Stimulated activated CD8-positive, alpha-beta memory T cell treated with anti-CD3 and anti-CD28 coated beads, Interleukin-7, amount 100 ng/mL, for 1 hour (primary cell): ENCODE measurements around the gene ZPR1.
"Not testable (repeated sequence)": the region's sequence is repeated elsewhere in the genome, so short reads cannot be mapped to it uniquely, and the experiment has no call there.

Source experiments
- DNase-seq, 2 donors: peaks; one replicate each; pipeline ENCODE4 v3.0.0-alpha.2; 2020; ENCODE audit warnings: low read depth in 2 of 2

ZPR1 gene, protein sequence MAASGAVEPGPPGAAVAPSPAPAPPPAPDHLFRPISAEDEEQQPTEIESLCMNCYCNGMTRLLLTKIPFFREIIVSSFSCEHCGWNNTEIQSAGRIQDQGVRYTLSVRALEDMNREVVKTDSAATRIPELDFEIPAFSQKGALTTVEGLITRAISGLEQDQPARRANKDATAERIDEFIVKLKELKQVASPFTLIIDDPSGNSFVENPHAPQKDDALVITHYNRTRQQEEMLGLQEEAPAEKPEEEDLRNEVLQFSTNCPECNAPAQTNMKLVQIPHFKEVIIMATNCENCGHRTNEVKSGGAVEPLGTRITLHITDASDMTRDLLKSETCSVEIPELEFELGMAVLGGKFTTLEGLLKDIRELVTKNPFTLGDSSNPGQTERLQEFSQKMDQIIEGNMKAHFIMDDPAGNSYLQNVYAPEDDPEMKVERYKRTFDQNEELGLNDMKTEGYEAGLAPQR

DNA sequence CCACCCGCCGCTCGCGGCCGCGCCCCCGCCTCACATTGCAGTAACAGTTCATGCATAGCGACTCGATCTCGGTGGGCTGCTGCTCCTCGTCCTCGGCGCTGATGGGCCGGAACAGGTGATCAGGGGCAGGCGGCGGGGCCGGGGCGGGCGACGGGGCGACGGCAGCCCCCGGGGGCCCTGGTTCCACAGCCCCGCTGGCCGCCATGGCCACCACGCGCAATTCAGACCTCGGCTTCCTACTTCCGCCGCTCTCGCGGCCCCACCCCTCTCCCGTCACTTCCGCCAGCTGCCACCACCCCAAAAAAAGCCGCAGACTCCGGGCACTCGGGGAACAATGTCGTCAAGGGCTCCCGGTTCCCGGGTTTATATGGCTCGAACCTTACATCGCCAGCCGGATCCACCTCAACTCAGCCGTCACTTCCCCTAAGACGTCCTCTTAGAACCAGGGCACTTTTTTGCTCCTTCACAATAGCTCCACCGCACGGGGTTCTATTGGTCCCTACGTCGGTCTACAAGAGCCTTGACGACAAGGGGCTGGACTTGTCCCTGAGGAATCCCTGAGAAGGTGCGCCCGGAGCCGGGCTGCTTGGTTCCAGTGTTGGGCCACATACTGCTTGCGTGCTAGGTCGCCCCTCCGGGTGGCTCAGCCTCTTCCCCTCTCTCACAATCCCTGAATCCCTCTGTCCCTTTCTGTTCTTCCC lies at the start of gene ZPR1:
Gene ZPR1 (minus strand): TSS at position 238 of the 701 bp plus-strand sequence. CDS start 33 bp downstream, at position 205.
- DNase-seq: peak; percentile 72 to 74

GRCh38 chr11:116836632-116836991 lies 48.8 kb upstream of the ZPR1 start:
- no peak for DNase-seq

DNA sequence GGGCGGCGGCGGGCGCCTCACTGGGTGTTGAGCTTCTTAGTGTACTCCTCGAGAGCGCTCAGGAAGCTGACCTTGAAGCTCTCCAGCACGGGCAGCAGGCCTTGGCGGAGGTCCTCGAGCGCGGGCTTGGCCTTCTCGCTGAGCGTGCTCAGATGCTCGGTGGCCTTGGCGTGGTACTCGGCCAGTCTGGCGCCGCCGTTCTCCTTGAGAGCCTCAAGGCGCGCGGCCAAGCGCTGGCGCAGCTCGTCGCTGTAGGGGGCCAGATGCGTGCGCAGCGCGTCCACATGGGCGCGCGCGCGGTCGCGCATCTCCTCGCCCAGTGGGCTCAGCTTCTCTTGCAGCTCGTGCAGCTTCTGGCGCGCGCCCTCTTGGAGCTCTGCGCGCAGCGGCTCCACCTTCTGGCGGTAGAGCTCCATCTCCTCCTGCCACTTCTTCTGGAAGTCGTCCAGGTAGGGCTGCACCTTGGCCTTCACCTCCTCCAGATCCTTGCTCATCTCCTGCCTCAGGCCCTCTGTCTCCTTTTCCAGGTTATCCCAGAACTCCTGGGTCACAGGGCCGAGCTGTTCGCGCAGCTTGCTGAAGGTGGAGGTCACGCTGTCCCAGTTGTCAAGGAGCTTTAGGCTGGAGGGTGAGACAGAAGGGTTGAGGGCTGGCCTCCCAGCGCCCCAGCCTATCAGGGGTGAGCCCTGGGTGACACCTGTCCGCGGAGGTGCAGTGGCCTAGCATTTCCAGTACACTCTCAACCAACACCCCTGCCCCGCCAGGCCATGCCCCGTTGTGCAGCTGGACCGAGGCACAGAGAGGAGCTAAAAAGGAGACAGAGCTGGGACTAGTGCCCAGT lies 48.2 kb upstream of the ZPR1 start:
- DNase-seq: peak; percentile 53 to 55

- no peak for DNase-seq
These were observed 47.4 kb upstream of the ZPR1 start for GRCh38 chr11:116835042-116835772.

DNA sequence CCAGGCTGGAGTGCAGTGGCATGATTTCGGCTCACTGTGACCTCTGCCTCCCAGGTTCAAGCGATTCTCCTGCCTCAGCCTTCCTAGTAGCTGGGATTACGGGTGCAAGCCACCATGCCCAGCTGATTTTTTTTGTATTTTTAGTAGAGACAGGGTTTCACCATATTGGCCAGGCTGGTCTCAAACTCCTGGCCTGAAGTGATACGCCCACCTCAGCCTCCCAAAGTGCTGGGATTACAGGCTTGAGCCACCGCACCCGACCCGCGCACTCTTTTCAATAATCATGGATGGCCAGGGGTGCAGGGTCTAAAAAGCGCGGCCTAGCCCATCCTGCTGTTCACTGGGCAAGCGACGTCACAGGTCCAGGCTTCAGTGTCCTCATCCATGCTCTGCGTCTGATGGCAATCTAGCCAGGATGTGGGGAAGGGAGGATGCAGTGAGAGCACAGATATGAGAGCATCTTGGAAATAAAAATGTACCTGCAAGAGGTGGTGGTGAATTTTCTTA lies 46.8 kb upstream of the ZPR1 start:
- not testable (repeated sequence) for DNase-seq

DNA sequence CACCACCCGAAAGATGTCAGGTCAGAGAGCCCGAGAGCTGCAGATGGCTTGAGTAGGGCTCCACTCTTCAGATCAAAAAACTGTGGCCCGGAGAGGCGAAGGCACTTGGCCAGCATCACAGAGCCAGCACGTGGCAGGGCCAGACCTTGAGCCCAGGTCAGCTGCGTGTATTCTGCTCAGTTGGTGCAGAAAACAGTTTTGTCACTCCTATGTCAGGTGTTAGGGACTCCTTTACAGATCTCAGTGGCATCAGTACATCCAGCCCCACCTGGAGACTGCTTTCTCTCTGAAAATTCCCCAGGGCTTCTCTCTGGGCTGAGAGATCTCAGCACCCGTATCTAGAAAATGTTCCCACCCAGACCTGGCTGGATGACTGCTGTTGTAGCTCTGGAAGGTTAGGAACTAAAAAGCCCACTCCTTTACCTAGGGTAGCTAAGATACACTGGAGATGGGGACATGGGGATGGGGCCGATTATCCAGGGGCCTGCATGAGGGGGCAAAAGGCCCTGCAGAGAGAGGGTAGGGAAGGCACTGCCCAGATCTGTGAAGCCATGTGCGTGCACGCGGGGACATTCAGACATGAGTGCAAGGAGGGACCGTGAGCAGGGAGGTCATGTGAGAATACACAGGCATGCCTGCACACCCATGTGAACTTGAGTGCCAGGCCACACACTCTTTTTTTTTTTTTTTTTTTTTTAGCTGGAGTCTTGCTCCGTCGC lies 46.2 kb upstream of the ZPR1 start:
- no peak for DNase-seq

- DNase-seq: no peak
These were observed 45.6 kb upstream of the ZPR1 start for GRCh38 chr11:116833491-116833815.

- DNase-seq: no peak
These were observed 44.8 kb upstream of the ZPR1 start for GRCh38 chr11:116832350-116833290.

DNA sequence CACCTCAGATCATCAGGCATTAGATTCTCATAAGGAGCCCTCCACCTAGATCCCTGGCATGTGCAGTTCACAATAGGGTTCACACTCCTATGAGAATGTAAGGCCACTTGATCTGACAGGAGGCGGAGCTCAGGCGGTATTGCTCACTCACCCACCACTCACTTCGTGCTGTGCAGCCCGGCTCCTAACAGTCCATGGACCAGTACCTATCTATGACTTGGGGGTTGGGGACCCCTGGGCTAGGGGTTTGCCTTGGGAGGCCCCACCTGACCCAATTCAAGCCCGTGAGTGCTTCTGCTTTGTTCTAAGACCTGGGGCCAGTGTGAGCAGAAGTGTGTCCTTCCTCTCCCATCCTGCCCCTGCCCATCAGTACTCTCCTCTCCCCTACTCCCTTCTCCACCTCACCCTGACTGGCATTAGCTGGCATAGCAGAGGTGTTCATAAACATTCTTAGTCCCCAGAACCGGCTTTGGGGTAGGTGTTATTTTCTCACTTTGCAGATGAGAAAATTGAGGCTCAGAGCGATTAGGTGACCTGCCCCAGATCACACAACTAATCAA lies 44.0 kb upstream of the ZPR1 start:
- DNase-seq: no peak

GRCh38 chr11:116830184-116830912 lies 42.5 kb upstream of the ZPR1 start:
- DNase-seq: no peak

DNA sequence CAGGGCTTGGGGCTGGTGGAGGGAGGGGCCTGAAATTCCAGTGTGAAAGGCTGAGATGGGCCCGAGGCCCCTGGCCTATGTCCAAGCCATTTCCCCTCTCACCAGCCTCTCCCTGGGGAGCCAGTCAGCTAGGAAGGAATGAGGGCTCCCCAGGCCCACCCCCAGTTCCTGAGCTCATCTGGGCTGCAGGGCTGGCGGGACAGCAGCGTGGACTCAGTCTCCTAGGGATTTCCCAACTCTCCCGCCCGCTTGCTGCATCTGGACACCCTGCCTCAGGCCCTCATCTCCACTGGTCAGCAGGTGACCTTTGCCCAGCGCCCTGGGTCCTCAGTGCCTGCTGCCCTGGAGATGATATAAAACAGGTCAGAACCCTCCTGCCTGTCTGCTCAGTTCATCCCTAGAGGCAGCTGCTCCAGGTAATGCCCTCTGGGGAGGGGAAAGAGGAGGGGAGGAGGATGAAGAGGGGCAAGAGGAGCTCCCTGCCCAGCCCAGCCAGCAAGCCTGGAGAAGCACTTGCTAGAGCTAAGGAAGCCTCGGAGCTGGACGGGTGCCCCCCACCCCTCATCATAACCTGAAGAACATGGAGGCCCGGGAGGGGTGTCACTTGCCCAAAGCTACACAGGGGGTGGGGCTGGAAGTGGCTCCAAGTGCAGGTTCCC lies 41.8 kb upstream of the ZPR1 start, which contains the start of gene APOC3:
Gene APOC3 (plus strand): TSS at position 383 of the 659 bp plus-strand sequence. CDS start 676 bp downstream, outside the sequence.
- DNase-seq: no peak

DNA sequence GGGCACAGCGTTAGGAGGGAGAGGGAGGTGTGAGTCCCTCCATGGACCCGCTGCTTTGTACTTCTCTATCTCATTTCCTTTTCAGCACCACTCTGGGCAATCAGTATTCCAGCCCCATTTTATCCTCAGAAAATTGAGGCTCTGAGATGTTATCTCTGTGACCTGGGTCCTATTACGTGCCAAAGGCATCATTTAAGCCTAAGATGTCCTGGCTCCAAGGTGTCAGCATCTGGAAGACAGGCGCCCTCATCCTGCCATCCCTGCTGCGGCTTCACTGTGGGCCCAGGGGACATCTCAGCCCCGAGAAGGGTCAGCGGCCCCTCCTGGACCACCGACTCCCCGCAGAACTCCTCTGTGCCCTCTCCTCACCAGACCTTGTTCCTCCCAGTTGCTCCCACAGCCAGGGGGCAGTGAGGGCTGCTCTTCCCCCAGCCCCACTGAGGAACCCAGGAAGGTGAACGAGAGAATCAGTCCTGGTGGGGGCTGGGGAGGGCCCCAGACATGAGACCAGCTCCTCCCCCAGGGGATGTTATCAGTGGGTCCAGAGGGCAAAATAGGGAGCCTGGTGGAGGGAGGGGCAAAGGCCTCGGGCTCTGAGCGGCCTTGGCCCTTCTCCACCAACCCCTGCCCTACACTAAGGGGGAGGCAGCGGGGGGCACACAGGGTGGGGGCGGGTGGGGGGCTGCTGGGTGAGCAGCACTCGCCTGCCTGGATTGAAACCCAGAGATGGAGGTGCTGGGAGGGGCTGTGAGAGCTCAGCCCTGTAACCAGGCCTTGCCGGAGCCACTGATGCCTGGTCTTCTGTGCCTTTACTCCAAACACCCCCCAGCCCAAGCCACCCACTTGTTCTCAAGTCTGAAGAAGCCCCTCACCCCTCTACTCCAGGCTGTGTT lies 41.1 kb upstream of the ZPR1 start:
- no peak for DNase-seq

DNA sequence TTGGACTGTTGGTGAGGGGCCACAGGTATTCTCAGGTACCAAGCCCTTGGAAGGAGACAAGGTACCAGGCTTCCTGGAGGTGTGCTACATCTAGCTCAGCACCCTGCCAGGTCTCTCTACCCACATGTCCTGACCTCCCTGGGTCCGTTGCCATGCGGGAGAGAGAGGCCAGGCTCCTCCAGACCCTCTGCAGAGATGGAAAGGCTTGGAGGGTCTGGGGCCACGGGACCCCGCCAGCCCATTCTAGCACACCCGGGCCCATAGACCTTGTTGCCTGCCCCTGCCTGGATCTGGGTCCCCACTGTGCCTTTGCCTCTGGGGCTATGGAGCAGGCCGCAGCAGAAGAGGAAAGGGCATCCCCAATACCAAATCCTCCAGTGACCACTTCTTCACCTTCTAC lies 39.6 kb upstream of the ZPR1 start:
- DNase-seq: no peak

DNA sequence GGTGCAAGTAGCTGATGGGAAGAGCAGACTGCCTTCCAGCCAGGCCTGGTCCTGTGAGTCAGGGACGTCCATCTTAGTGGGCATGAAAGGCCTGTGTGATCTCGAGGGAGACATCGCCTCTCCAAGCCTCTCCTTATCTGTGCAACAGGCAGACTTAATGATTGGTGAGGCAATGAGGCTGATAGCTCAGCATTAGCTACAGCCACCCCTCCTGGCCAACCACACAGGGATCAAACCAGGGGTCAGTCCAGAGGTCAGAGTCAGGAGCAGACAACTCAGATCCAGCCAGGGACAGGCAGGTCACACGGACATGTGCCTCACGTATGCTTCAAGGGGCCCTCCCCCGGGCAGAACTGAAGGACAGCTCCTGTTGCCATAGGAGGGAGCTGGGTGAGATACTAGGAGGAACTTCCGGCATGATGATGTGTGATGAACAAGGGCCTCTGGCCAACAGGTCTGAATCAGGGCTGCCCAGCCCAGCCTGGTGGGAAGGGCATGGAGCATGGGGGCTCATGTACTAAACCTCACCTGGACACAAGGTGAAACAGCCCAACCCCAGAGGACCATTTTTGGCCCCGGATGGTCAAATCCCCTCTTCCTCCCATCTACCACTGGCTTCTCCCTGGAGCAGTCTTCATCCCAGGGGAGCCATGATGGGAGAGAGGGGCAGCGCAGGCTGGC lies 39.1 kb upstream of the ZPR1 start:
- no peak for DNase-seq

GRCh38 chr11:116825854-116826750 lies 38.3 kb upstream of the ZPR1 start:
- no peak for DNase-seq
